HG03097 (cell line): ENCODE data around the gene PEF1.

Experiments used
- ATAC-seq: cut with Tn5 transposase; IDR thresholded peaks from one replicate; pipeline ENCODE4 v1.9.1; 2021; ENCODE audit not compliant: unreplicated experiment, low FRiP score

PEF1 gene

DNA sequence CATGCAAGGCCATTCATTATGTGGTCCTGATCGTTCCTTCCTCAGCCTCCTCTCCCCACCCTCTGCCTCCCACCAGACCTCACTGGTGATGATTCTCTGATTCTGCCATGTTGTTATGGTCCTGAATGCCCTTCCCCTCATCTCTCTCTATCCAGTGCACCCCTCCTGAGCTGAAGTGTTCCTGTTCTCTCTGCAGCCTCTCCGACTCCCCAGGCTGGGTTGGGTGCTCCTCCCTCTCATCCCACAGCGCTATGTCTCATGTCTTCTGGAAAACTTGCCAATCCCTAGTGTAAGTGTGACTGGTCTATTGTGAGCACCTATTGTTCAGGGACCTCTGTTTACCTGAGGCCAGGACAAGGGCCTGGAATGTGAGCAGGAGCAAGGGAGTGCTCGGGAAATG, 11.1 kb upstream of the PEF1 start:
- ATAC-seq = no peak

DNA sequence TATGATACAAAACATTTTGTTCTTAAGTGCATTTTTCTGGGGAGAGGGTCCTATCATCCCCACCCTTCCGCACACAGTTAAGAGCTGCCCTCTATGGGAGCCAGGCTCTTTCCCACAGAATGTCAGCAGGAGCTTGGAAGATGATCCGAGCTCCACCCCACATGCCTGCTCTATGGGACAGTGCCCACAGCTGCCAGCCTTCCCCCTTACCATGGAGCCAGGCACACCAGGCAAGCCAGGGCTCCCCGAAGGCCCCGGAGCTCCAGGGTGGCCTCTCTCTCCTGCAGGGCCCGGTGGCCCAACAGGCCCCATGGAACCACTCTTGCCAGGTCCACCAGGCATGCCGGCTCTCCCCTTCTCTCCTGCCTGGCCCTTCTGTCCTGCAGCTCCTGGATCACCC, 10.4 kb upstream of the PEF1 start:
- no peak for ATAC-seq

DNA sequence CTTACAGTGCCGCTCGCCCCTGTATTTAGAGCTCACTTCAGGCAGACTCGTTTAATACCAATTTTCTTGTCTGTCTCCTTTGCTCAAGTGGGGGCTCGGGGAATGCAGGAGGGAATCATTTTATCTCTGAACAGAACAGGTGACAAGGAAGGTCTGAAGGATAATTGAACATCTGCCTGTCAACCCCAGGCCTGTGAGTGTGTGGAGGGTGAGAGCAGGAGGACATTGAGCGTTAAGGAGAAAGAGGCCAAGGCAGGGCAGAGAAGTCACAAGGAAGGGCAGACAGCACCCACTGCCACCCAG, 9.7 kb upstream of the PEF1 start:
- no peak for ATAC-seq

DNA sequence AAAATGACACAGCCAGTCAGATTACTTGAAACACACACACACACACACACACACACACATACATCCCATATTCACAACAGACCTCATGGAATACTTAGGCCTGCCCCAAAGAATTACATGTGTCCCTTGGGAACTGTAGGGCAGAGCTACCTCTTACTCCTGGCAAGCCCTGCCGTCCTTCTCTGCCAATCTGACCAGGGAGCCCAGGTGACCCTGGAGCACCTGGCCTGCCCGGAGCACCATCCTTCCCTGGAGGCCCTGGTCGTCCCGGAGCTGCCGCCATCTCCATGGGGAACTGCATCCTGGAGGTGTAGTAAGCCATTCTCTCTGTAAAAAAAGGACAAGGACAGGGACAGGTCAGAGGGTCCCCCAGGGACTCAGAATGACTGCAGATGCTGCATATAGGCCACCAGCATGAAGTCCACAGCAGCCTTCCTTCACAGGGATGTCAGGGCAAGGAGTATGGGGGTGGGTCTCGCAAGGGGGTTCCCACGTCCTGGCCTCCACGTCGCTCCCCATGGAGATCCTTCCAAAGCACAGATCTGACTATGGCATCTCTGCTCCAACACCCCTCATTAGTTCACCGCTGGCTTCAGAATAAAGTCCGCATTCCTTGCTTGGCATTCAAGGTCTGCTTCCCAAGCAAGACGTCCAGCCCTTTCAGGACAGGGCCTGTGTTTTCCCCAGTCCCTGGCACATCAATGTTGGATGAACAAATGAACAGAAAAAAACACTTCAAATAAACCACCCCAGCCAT, 9.2 kb upstream of the PEF1 start:
- ATAC-seq = no peak

DNA sequence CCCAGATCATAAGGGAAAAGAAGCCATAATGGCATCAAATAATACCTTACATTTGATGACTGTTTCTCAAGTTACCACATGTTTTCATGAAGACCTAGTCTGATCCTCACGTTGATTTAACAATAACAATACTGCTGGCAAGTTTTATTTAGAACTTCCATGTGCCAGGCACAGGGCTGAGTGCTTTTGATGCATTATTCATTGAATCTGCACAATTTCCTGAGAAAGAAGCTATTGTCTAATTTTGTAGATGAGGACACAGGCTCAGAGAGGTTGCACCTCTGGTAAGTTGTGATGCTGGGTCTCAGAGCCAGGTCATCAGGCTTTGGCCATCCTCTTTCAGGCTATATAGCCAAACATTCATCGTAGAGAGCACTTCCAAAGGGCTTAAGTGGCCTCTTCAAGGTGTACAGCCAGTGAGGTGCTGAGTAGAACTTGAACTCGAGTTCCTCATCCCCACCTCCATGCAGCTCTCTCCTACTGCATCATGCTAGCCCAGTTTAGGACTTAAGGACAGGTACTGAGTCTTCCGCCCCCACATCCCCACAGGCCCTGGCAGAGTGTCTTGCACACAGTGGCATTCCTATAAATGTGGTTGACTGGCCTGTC, 8.3 kb upstream of the PEF1 start:
- ATAC-seq = no peak

DNA sequence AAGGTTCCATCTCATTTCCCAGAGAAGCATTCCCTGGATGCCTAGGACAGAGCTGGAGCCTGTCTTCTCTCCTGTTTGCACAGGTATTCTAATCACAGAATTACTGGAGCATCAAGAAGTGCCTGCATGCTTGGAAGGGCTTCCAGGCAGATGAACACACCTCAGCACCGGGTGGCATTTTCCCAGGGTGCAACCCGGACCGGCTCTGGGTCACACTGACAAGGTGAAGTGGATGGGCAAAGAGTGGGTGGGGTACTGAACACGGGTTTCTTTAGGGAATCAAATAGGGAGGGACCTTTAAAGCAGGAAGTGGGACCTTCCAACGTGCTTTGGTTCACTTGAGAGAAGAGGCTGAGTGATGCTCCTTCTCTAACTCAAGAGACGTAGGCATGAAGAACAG, 7.1 kb upstream of the PEF1 start:
- no peak for ATAC-seq

DNA sequence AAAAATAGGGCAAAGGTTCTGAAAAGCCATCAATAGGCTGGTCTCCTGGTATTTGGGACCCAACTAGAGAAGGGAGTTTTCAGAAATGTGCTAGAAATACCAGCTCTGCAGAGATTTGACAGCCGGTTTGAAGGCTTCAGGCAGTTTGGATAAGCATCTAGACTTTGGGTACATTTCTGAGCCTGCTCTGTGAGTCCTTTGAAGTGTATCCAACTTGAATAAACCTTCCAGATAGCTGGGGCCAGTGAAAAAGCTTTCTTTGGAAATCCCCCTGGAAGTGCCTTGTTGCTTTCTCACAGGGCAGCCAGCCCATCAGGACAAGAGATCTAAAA, 6.4 kb upstream of the PEF1 start:
- no peak for ATAC-seq

DNA sequence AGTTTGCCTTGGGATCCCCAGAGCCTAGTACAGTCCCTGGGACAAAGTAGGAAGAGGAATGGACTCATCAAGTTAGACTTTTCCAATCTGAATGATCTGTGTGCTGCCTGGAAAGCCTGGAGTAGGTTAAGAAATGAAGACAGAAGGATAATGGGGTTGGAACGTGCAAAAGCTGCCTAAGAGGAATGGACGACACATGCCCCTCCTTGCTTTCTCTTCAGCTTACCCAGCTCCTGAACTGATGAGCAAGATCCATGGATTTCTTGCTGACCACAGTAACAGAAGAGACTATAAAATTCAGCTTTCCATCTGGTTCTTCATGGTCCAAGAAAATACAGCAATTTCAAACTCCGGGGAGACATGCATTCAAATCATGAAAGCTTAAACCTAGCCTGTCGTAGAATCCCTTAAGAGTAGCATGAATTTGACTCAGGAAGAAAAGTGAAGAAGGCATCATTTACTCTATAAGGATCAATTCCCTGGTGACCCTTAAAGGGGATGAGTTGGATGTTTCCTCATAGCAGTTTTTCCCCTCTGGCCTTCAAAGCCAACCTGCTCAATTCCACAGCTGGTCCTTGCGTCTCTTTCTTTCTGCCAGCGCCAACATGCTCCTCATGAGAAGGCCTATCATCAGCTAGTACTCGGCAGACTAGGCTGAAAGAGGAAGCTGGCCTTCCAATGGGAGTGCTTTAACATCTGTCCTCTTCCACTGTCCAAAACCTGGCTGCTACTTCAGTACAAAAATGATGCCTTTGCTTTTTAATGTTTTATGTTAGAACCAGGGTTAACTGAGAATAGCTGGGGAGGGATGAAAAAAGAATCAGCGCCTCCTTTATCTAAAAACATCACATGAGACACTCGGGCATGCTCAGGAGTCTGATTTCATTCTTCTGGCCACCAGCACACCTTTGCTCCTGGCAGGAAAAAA, 5.7 kb upstream of the PEF1 start:
- no peak for ATAC-seq

DNA sequence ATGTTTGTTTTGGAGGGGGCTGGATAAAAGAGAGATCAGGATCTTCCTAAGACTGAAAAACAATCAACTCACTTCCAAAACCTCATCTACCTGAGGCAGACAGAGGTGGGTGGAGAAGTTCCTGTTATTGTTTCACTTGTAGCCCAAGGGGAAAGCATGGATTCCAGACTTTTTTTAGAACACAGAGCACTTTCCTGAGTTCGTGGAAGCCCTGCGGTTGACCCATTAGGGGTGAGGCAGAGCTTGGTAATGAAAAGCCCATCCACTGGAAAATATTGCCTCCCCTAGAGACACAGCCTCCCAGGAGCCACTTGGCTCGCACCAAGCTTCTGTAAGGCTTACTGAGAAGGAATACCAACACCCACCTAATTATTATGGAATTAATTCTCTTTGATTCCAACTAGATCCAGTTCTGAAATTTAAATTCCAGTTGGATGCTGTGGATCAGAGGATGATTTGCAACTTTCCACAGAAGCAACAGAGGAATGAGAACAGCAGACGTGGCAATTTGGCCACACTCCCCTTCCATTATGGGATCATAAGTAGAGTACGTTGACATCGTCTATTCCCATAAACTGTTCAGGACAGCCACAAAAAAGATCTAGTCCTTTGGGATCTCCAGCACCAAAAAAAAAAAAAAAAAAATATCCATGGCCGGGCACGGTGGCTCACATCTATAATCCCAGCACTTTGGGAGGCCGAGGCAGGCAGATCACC, 4.1 kb upstream of the PEF1 start:
- no peak for ATAC-seq

DNA sequence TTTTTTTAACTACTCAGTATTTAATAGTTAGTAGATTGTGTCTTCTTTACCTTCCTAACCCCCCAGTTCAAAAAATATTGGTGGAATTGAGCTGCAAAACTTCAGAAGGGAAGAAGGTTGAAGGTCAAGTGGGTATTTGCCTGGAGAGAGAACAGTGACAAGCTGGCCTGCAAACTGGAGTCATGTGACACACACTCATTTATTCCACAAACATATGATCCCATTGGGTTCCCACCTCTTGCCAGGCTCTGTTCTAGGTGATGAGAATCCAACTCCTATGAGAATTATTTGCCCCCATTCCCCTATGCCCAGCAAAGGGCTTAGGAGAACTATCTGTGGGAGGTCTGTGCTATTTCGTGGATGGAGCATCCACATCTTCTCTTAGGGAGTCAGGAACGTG, 3.5 kb upstream of the PEF1 start:
- ATAC-seq = no peak

DNA sequence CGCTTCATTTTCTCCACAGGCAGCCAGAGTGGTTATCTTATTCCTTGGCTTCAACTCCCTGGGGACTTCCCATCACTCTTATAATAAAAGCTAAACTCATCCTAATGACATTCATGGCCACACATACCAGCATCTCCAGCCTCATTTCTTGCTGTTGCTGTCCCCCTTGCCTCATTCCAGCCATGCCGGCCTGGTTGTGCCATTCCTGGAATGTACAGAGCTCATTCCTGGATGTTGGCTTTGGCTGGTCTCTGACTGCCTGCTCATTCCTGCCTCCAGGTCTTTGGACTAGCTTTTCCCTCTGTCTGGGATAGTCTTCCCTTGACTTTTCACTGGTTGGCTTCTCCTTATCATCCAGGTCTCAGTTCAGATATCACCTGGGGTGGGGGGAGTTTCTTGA, 2.4 kb upstream of the PEF1 start:
- ATAC-seq = no peak

DNA sequence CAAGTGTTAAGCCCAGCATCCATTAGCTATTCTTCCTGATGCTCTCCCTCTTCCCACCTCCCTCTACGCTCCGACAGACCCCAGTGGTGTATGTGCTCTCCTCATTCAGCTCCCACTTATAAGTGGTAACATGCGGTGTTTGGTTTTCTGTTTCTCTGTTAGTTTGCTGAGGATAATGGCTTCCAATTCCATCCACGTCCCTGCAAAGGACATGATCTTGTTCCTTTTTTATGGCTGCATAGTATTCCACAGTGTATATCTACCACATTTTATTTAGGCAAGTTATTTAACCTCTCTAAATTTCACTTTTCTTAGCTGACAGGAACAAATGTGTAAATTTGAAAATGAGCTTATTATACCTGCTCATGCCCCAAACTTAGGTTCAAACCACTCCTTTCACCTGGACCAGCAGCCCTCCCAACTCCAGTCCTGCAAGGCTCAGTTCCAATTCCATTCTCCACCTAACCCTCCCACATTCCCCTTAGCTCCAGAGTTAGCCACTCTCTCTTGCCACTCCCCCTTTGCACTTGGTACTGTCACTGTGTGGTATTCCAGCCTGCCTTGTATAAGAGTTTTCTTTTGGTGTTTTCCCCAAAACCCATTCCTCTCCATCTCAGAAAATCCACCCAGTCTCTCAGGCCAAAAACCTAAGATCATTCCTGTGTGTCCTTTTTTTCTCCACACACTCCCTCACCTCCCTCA, 1.7 kb upstream of the PEF1 start:
- no peak for ATAC-seq

DNA sequence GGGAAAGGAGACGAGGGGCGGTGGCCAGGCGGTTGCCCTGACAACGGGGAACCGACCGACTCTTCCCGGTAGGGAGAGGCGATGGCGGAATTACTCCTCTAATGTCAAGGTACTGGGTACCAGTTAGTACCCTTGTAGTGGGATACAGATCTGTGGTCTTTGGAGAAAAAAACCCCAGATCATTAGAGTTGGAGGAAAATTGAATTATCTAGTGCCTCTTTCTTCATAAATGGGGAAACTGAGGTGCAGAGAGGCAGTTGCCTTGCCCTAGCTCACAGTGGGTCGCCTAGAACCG, 545 bp upstream of the PEF1 start:
- ATAC-seq = no peak

DNA sequence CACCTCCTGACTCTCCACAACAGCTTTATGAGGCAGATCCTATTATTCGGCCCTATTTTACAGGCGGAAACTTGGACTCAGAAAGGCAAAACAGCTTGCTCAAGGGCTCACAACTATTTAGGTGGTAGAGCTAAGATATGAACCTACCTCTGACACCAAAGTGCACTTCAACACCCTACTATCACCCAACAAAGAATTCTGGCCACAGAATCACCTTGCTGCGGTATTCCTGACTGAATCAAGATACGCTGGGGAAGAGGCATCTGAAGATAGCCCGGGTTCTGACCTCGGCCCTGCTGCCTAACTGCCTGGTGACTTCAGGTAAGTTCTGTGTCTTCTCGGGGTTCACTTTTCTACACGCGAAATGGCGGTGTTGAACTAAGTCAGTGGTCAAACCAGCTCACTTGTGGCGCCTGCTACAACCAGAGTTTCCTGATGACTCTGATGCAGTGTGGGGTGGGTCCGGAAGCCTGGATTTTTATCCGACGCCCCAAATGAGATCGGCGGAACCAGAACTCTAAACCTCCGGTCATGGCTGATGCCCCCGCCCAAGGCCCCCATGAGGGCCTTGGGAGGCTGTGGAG, 608 bp downstream of the PEF1 start:
- no peak for ATAC-seq

DNA sequence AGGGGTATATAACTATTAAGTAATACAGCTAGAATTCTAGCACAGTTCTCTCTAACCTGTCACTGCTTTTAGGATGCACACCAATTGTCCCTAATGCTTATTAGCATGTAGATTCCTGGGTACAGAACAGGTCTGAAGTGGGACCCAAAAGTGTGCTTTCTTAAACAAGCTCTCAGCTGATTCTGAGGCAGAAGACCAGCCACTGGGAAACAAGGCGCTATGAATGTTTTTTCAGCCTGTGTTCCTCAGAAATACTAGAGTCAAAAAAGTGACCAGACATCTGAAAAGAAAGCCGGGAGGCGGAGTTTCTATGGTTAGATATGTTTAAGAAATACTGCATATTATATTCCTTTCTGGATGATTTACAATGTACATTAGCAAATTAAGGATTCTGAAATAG, 1.8 kb downstream of the PEF1 start:
- no peak for ATAC-seq

DNA sequence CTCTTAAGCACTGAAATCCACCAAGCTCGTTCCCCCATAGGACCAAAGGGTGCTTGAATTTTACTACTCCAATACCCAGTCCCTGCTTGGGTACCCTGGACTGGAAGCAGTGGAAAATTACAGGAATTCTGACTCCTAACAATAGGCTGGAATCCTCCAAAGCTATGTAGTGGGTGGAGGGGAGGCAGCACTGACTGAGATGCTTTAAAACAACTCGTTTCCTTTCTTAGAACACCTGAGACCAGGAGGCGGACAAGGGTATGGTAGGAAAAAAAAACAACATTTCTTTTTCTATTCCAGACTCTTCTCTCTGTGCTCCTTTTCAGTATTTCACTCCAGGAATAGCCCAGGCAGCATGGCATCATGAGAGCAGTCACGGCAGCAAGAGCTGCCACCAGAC, 2.3 kb downstream of the PEF1 start:
- no peak for ATAC-seq

DNA sequence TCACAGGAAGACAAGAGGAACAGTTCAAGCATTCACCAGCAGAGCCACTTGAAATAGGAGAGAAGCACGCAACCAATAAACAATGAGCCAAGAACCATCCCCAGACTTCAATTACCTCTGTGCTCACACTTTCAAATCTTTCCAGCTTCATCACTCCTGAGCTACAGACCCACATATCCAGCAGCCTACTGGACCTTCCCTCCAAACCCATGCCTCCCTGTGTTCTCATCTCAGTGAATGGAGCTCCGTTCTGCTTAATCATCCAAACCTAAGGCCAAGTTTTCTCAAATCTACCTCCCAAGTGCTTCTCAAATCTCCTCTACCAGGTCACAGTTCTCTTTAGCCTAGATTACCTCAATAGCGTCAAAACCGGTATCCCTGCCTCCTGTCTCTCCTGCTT, 3.7 kb downstream of the PEF1 start:
- no peak for ATAC-seq

DNA sequence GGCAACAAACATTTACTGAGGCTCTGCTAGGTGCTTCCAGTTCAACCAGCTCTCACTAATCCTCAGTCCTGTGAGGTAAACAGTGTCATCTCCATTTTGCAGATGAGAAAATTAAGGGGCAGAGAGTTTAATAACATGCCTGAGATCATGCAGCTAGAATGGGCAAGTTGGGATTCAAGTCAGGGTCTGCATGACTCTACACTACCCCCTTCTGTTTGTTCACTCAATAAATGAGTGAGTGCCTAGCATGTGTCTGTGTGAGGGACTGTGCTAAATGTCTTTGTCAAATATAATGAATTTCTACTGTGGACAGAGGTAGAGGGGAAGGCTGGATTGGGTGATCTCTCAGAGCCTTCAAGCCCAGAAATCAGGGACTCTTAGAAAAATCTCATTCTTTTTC, 4.5 kb downstream of the PEF1 start:
- no peak for ATAC-seq

DNA sequence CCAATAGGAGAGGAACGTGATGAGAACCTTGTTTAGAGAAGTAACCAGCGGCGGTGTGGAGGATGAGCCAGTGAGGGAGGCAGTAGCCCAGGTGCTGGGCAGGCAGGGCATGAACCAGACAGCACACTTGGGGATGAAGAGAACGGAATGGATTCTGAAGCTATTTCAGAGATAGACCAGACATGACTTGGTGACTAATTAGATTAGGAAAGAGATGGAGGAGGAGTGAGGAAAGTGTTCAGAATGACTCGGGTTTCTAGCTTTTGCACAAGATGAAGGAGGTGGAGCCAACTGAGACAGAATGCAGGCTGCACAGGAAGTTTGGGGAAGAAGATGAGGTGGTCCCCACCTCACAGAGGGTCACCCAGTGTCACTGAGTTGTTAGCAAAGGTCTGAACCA, 5.1 kb downstream of the PEF1 start:
- ATAC-seq = no peak

DNA sequence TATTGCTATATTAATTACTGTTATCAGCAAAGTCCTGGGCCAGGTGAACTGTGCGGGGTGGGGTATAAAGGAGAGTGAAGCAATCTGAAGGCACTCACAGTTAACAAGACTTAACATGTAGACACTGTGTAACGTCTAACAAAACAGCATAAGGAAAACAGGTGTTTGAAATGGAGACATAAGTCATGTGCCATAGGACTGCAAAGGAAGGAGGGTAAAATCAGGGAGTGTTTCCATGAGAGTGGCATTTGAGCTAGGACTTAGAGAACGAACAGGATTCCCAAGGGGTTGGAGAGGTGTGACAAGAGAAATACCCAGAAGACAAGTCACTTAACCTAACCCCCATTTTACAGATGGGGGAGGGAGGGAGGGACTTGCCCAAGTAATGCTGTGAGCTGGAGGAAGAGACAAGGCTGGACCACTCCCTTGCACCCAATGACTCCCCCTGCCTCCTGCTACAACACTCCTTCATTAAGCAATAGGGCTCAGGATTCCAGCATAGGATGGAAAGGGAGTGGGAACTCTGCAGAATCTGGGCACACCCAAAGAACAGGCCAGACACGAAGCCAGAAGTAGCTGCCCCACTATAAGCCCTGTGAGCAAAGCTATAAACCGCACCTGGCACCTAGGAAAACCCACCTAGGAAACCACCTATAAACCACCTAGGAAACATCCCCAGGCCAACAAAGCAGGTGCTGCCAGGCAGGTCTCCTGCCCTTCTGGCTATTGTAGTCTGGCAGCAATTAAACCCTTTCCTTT, 6.6 kb downstream of the PEF1 start:
- no peak for ATAC-seq
